ENCODE results near the gene GRIK1. TPM values are rescaled to one million over a fixed set of nuclear protein-coding genes. Genes with fewer than 3 reads are reported as not detected.
A peak's percentile ranks its signal among the peaks of the same experiment; 100 is the strongest.

GRIK1 gene
- total RNA-seq, 2 donors from 2014 or later, result 0.36 TPM; not detected in 1

GRCh38 chr21:29775462-29775861, 164.3 kb downstream of the GRIK1 start:
- Histone ChIP-seq H3K27ac (no peak overlapping the region), H3K4me3 (no peak overlapping the region), H3K36me3 (no peaks in the 10 kb centered on the region), H3K27me3 (replicated peaks; ENCODE audit: insufficient read depth) (no peaks in the 10 kb centered on the region), H3K4me1 (replicated peaks) (no peaks in the 10 kb centered on the region), H3K9me3 (no peaks in the 10 kb centered on the region)
- 97% methylated on average over 1 of the region's 1 CpG for WGBS
- intact Hi-C loops (cut with DNase I), result no loop called here
- TF ChIP-seq POLR2A (IDR thresholded peaks at IDR 0.05), result no peak
- no peak for TF ChIP-seq CTCF (IDR thresholded peaks at IDR 0.05)
- no peak for TF ChIP-seq POLR2AphosphoS5 (IDR thresholded peaks at IDR 0.05)
- DNase-seq (ENCODE audit: low spot score), result no peak

GRCh38 chr21:29771491-29772066, 168.2 kb downstream of the GRIK1 start:
- Histone ChIP-seq H3K4me1 (replicated peaks) (no peaks in the 10 kb centered on the region), H3K27ac (no peak overlapping the region), H3K9me3 (no peaks in the 10 kb centered on the region), H3K27me3 (replicated peaks; ENCODE audit: insufficient read depth) (no peaks in the 10 kb centered on the region), H3K36me3 (no peaks in the 10 kb centered on the region), H3K4me3 (no peak overlapping the region)
- DNase-seq (ENCODE audit: low spot score), result peak; percentile 50
- 47% methylated on average over 4 of the region's 4 CpGs for WGBS
- intact Hi-C loops (cut with DNase I), result no loop called here
- TF ChIP-seq POLR2A (IDR thresholded peaks at IDR 0.05), result no peak
- TF ChIP-seq CTCF (IDR thresholded peaks at IDR 0.05), result no peak
- TF ChIP-seq POLR2AphosphoS5 (IDR thresholded peaks at IDR 0.05), result peak; percentile 50

DNA sequence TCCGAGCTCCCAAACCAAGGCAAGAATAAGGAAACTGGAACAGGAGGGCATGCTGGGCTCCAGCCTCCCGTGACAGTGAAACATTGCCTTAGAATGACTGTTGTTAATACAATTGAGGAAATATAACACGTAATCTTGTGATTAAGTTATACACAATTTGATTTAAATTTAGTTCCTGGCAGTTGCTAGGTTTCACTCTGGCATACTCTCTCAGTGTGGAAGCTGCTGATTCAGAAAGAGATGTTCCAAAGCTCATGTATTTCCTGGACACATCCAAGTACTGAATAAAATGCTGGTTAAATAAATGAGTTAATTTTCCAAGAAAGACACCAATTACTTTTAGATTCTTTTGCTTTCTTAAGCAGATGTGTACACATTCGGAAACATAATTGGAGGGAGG, 176.1 kb downstream of the GRIK1 start:
- DNase-seq (ENCODE audit: low spot score), result no peak
- Histone ChIP-seq H3K9me3 (no peaks in the 10 kb centered on the region), H3K27me3 (replicated peaks; ENCODE audit: insufficient read depth) (no peaks in the 10 kb centered on the region), H3K4me3 (no peak overlapping the region), H3K27ac (no peak overlapping the region), H3K4me1 (replicated peaks) (no peaks in the 10 kb centered on the region), H3K36me3 (no peaks in the 10 kb centered on the region)
- intact Hi-C loops (cut with DNase I), result no loop called here
- no peak for TF ChIP-seq POLR2AphosphoS5 (IDR thresholded peaks at IDR 0.05)
- no peak for TF ChIP-seq POLR2A (IDR thresholded peaks at IDR 0.05)
- no peak for TF ChIP-seq CTCF (IDR thresholded peaks at IDR 0.05)
- 85% methylated on average over 4 of the region's 4 CpGs for WGBS

DNA sequence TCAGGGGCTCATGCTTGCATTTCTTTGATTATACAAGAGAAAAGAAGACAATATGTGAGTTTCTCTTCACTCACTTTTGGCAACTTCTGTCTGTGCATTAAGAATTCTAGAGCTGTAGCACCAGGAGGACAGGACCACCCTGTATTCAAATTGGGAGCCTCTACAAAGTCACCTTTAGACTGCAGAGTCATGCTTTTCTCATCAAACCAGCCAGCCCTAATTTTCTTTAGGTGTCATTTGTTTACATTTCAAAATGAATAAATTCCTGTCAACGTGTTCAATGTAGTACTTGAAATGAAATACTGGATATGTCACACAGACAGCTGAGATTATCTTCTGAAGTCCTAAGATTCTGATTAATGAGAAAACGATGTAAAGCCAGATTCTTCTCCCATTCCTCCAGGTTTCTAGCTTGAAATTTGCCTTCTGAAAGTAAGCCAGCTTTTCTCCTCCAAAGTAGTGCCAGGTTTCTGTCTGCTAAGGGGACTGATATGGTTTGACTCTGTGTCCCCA, 177.2 kb downstream of the GRIK1 start:
- intact Hi-C loops (cut with DNase I), result no loop called here
- DNase-seq (ENCODE audit: low spot score), result no peak
- no peak overlapping the region for H3K4me3 ChIP-seq
- no peak overlapping the region for H3K27ac ChIP-seq
- no peaks in the 10 kb centered on the region for H3K27me3 ChIP-seq (replicated peaks; ENCODE audit: insufficient read depth)
- H3K9me3 ChIP-seq, result no peaks in the 10 kb centered on the region
- no peak for TF ChIP-seq POLR2A (IDR thresholded peaks at IDR 0.05)
- TF ChIP-seq CTCF (IDR thresholded peaks at IDR 0.05), result no peak
- TF ChIP-seq POLR2AphosphoS5 (IDR thresholded peaks at IDR 0.05), result no peak
- 46% methylated on average over 2 of the region's 2 CpGs for WGBS
- H3K4me1 ChIP-seq (replicated peaks), result no peaks in the 10 kb centered on the region
- H3K36me3 ChIP-seq, result no peaks in the 10 kb centered on the region

- Histone ChIP-seq H3K27me3 (replicated peaks; ENCODE audit: insufficient read depth) (no peaks in the 10 kb centered on the region), H3K4me1 (replicated peaks) (no peaks in the 10 kb centered on the region)
These were observed 186.6 kb downstream of the GRIK1 start for GRCh38 chr21:29753216-29753615.

More at GRCh38 chr21:29753216-29753615, 186.6 kb downstream of the GRIK1 start:
- intact Hi-C loops (cut with DNase I), result no loop called here
- Histone ChIP-seq H3K4me3 (no peak overlapping the region), H3K36me3 (no peaks in the 10 kb centered on the region), H3K27ac (no peak overlapping the region), H3K9me3 (no peaks in the 10 kb centered on the region)
- TF ChIP-seq CTCF (IDR thresholded peaks at IDR 0.05) (no peak), POLR2AphosphoS5 (IDR thresholded peaks at IDR 0.05) (no peak)
- no peak for DNase-seq (ENCODE audit: low spot score)
- 35% methylated on average over 3 of the region's 3 CpGs for WGBS

Data from prostate gland (tissue), 2 donors.